GM19035 (cell line): ENCODE data around the gene KIAA0513.
"Not testable (repeated sequence)": the region's sequence is repeated elsewhere in the genome, so short reads cannot be mapped to it uniquely, and the experiment has no call there.

Experiments used
- ATAC-seq: cut with Tn5 transposase; IDR thresholded peaks from one replicate; pipeline ENCODE4 v1.9.1; 2021; ENCODE audit not compliant: unreplicated experiment

KIAA0513 gene

GRCh38 chr16:85046931-85047866, 19.6 kb downstream of the KIAA0513 start:
- ATAC-seq: no peak

GRCh38 chr16:85047867-85048455, 20.4 kb downstream of the KIAA0513 start:
- ATAC-seq: no peak

- ATAC-seq: no peak
Measured at GRCh38 chr16:85048921-85049562, 21.4 kb downstream of the KIAA0513 start.

GRCh38 chr16:85049706-85050305, 22.2 kb downstream of the KIAA0513 start:
- ATAC-seq: no peak

- no peak for ATAC-seq
Measured at GRCh38 chr16:85051067-85051581, 23.5 kb downstream of the KIAA0513 start.

GRCh38 chr16:85051683-85052082, 24.1 kb downstream of the KIAA0513 start:
- ATAC-seq: no peak

GRCh38 chr16:85052536-85052935, 24.9 kb downstream of the KIAA0513 start:
- ATAC-seq: no peak

- not testable (repeated sequence) for ATAC-seq
Measured at GRCh38 chr16:85054321-85054720, 26.7 kb downstream of the KIAA0513 start.

GRCh38 chr16:85054948-85055492, 27.4 kb downstream of the KIAA0513 start:
- no peak for ATAC-seq

GRCh38 chr16:85055493-85056210, 28.1 kb downstream of the KIAA0513 start:
- peak; percentile 88 for ATAC-seq

GRCh38 chr16:85056211-85056748, 28.7 kb downstream of the KIAA0513 start:
- ATAC-seq: no peak

- no peak for ATAC-seq
Measured at GRCh38 chr16:85057212-85057889, 29.8 kb downstream of the KIAA0513 start.

GRCh38 chr16:85057948-85058347, 30.4 kb downstream of the KIAA0513 start:
- ATAC-seq: no peak

- no peak for ATAC-seq
Measured at GRCh38 chr16:85058909-85059308, 31.3 kb downstream of the KIAA0513 start.

GRCh38 chr16:85061566-85061965, 34.0 kb downstream of the KIAA0513 start:
- ATAC-seq: no peak

GRCh38 chr16:85062323-85062722, 34.7 kb downstream of the KIAA0513 start:
- ATAC-seq: no peak

- no peak for ATAC-seq
Measured at GRCh38 chr16:85062845-85063244, 35.2 kb downstream of the KIAA0513 start.

GRCh38 chr16:85064186-85064585, 36.6 kb downstream of the KIAA0513 start:
- no peak for ATAC-seq

- no peak for ATAC-seq
Measured at GRCh38 chr16:85065099-85065498, 37.5 kb downstream of the KIAA0513 start.
